Pons (tissue), 1 donor: Measurements from ENCODE around the gene FLG2.
"Not testable (repeated sequence)": the region's sequence is repeated elsewhere in the genome, so short reads cannot be mapped to it uniquely, and the experiment has no call there.

Experiments
- DNase-seq: peaks from one replicate; pipeline ENCODE4 v3.0.0-alpha.2; 2016; ENCODE audit warnings: low spot score

The FLG2 gene

DNA sequence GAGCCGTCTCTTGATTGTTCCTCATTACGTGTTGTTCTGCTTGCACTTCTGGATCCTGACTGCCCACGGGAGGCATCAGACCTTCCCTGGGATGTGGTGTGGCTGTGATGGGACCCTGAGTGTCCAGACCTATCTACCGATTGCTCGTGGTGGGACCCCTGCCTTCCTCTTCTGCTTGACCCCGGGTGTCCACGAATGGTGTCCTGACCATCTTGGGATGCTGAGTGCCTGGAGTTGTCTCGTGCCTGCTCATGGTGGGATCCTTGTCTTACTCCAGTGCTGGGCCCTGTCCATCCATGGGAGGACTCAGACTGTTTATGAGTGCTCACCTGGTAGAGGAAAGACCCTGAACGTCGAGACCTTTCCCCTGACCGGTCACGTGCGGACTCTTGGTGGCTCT lies 47.6 kb downstream of the FLG2 start:
- not testable (repeated sequence) for DNase-seq

DNA sequence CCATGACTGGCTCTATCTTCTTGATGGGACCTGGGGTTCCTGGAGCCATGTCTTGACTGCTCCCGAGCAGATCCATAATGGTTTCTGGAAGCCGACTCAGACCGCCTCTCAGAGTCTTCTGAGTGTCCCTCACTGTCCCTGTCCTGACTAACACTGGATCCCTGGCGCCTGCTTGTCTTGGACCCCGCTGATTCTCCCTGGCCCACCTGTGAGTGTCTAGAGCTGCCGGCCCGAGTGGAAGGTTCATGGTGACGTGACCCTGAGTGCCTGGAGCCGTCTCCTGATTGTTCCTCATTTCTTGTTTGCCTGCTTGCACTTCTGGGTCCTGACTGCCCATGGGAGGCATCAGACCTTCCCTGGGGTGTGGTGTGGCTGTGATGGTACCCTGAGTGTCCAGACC lies 49.9 kb downstream of the FLG2 start:
- DNase-seq: no peak

DNA sequence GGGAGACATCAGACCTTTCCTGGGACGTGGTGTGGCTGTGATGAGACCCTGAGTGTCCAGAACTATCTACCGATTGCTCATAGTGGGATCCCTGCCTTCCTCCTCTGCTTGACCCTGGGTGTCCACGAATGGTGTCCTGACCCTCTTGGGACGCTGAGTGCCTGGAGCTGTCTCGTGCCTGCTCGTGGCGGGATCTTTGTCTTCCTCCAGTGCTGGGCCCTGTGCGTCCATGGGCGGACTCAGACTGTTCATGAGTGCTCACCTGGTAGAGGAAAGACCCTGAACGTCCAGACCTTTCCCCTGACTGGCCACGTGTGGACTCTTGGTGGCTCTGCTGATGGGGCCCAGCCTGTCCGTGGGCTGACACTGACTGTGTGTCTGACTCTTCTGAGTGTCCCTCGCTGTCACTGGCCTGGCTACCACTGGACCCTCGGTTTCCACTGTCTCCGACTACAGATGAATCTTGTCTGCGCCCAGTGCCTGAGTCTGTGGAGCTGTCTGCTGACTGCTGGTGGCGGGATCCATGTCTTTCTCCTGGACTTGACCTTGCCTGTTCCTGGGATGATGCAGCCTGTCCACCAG lies 50.4 kb downstream of the FLG2 start:
- not testable (repeated sequence) for DNase-seq

DNA sequence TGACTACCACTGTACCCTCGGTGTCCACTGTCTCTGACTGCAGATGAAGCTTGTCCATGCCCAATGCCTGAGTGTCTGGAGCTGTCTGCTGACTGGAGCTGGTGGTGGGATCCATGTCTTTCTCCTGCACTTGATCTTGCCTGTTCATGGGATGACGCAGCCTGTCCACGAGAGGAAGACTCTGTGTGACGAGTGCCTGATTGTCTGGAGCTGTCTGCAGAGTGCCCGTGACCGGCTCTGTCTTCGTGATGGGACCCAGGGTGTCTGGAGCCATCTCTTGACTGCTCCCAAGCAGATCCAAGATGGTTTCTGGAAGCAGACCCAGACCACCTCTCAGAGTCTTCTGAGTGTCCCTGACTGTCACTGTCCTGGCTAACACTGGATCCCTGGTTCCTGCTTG lies 51.0 kb downstream of the FLG2 start:
- not testable (repeated sequence) for DNase-seq

DNA sequence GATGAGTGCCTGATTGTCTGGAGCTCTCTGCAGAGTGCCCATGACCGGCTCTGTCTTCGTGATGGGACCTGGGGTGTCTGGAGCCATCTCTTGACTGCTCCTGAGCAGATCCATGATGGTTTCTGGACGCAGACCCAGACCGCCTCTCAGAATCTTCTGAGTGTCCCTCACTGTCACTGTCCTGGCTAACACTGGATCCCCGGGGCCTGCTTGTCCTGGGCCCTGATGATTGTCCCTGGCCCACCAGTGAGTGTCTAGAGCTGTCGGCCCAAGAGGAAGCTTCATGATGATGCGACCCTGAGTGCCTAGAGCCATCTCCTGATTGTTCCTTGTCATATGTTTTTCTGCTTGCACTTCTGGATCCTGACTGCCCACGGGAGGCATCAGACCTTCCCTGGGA lies 51.8 kb downstream of the FLG2 start:
- not testable (repeated sequence) for DNase-seq

DNA sequence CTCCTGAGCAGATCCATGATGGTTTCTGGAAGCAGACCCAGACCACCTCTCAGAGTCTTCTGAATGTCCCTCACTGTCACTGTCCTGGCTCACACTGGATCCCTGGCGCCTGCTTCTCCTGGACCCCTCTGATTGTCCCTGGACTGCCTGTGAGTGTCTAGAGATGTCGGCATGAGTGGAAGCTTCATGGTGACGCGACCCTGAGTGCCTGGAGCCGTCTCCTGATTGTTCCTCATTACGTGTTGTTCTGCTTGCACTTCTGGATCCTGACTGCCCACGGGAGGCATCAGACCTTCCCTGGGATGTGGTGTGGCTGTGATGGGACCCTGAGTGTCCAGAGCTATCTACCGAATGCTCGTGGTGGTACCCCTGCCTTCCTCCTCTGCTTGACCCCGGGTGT lies 53.7 kb downstream of the FLG2 start:
- not testable (repeated sequence) for DNase-seq

DNA sequence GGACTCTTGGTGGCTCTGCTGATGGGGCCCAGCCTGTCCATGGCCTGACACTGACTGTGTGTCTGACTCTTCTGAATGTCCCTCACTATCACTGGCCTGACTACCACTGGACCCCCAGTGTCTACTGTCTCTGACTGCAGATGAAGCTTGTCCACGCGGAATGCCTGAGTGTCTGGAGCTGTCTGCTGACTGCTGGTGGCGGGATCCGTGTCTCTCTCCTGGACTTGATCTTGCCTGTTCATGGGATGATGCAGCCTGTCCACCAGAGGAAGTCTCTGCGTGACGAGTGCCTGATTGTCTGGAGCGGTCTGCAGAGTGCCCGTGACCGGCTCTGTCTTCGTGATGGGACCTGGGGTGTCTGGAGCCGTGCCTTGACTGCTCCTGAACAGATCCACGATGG lies 55.0 kb downstream of the FLG2 start:
- not testable (repeated sequence) for DNase-seq

DNA sequence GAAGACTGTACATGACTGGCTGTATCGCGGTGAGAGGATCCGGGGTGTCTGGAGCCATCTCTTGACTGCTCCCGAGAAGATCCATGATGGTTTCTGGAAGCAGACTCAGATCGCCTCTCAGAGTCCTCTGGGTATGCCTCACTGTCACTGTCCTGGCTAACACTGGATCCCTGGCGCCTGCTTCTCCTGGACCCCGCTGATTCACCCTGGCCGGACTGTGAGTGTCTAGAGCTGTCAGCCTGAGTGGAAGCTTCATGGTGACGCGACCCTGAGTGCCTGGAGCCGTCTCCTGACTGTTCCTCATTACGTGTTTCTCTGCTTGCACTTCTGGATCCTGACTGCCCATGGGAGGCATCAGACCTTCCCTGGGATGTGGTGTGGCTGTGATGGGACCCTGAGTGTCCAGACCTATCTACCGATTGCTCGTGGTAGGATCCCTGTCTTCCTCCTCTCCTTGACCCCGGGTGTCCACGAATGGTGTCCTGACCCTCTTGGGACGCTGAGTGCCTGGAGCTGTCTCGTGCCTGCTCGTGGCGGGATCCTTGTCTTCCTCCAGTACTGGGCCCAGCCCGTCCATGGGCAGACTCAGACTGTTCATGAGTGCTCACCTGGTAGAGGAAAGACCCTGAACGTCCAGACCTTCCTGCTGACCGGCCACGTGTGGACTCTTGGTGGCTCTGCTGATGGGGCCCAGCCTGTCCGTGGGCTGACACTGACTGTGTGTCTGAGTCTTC lies 56.5 kb downstream of the FLG2 start:
- not testable (repeated sequence) for DNase-seq
